Endothelial cell (in vitro differentiated cells): ENCODE measurements around the gene DNASE2. TPM values are rescaled to one million over a fixed set of nuclear protein-coding genes. Genes with fewer than 3 reads are reported as not detected.

Experiments
- DNase-seq: peaks from one replicate; pipeline ENCODE4 v3.0.0; 2021; ENCODE audit warnings: low spot score
- H3K27ac Mint-ChIP-seq: one replicate; pipeline ENCODE4 v1.8.0; 2021; ENCODE audit warnings: mixed read lengths, inconsistent platforms; ENCODE audit not compliant: unreplicated experiment
- H3K27me3 Mint-ChIP-seq: one replicate; pipeline ENCODE4 v1.8.0; 2021; ENCODE audit warnings: mild to moderate bottlenecking, moderate library complexity, mixed read lengths, inconsistent platforms; ENCODE audit not compliant: unreplicated experiment
- H3K36me3 Mint-ChIP-seq: one replicate; pipeline ENCODE4 v1.8.0; 2021; ENCODE audit warnings: mild to moderate bottlenecking, low read depth, mixed read lengths, inconsistent platforms; ENCODE audit not compliant: unreplicated experiment
- H3K4me1 Mint-ChIP-seq: one replicate; pipeline ENCODE4 v1.8.0; 2021; ENCODE audit warnings: mild to moderate bottlenecking, mixed read lengths, inconsistent platforms; ENCODE audit not compliant: unreplicated experiment
- H3K4me3 Mint-ChIP-seq: one replicate; pipeline ENCODE4 v1.8.0; 2021; ENCODE audit warnings: mild to moderate bottlenecking, mixed read lengths, inconsistent platforms; ENCODE audit not compliant: unreplicated experiment
- H3K9me3 Mint-ChIP-seq: one replicate; pipeline ENCODE4 v1.8.0; 2021; ENCODE audit warnings: mixed read lengths, inconsistent platforms; ENCODE audit not compliant: unreplicated experiment
- total RNA-seq: library from RNA; stranded (reverse); fragmentation: NEBNext Ultra II Directional; extraction: Animal tissue kit (Norgen Biotek cat#: 25700); gene quantifications from one replicate; pipeline ENCODE4 v1.2.1, GENCODE V29; 2021; ENCODE audit not compliant: unreplicated experiment
- TF ChIP-seq, protein P1 (sequence below): fragments of 200-600 bp; sonication (generic); IDR thresholded peaks from one replicate; pipeline ENCODE4 v1.5.0; 2021; ENCODE audit warnings: antibody characterized with exemption; ENCODE audit not compliant: unreplicated experiment

DNASE2 gene
- total RNA-seq, 1 donor from 2014 or later, result 12.2 TPM

DNA sequence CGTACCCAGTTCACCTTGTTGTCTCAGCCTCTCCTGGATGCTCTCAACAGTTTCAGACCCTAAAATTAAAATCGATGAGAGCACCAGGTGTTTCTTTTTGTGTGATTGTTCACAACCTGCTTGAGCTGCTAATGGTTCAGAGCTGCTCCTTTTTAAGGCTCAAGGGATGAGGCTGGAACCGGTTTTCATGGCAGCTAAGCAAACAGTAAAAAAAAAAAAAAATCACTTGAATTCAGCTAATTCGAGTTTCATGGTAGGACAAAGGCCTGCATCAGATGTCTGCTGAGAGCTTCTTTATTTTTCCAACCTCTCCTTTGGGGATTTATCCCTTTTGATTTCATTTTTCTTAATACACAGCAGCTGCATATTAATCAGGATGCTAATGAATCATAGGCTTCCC, 31.3 kb upstream of the DNASE2 start:
- peaks cover 4% of the 10 kb centered on the region for H3K27me3 Mint-ChIP-seq
- H3K9me3 Mint-ChIP-seq, result no peaks in the 10 kb centered on the region
- peaks cover 16% of the 10 kb centered on the region for H3K4me1 Mint-ChIP-seq
- no peak overlapping the region for H3K4me3 Mint-ChIP-seq
- no peak overlapping the region for H3K27ac Mint-ChIP-seq
- no peak for DNase-seq
- no peaks in the 10 kb centered on the region for H3K36me3 Mint-ChIP-seq
- TF ChIP-seq, protein P1, sequence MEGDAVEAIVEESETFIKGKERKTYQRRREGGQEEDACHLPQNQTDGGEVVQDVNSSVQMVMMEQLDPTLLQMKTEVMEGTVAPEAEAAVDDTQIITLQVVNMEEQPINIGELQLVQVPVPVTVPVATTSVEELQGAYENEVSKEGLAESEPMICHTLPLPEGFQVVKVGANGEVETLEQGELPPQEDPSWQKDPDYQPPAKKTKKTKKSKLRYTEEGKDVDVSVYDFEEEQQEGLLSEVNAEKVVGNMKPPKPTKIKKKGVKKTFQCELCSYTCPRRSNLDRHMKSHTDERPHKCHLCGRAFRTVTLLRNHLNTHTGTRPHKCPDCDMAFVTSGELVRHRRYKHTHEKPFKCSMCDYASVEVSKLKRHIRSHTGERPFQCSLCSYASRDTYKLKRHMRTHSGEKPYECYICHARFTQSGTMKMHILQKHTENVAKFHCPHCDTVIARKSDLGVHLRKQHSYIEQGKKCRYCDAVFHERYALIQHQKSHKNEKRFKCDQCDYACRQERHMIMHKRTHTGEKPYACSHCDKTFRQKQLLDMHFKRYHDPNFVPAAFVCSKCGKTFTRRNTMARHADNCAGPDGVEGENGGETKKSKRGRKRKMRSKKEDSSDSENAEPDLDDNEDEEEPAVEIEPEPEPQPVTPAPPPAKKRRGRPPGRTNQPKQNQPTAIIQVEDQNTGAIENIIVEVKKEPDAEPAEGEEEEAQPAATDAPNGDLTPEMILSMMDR, result no peak

DNA sequence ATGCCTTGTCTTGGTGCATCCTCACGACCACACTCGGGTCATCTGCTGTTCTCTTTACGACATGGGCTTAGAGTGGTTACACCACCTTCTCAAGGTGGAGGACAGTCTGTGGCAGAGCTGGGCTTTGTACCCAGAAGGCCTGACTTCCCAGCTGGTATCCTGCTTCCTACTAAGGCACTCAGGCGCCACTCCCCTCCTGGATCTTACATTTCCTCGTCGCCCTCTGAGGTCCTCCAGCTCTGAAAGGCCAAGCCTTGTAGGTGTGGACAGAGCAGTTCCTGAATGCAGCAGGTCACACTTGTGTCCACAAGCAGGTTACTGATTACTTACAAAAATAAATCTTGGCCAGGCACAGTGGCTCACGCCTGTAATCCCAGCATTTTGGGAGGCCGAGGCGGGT, 25.9 kb upstream of the DNASE2 start:
- H3K27ac Mint-ChIP-seq, result no peak overlapping the region
- no peak for DNase-seq
- H3K9me3 Mint-ChIP-seq, result no peaks in the 10 kb centered on the region
- H3K36me3 Mint-ChIP-seq, result no peaks in the 10 kb centered on the region
- H3K4me1 Mint-ChIP-seq, result no peaks in the 10 kb centered on the region
- H3K4me3 Mint-ChIP-seq, result no peak overlapping the region
- H3K27me3 Mint-ChIP-seq, result peaks cover 2% of the 10 kb centered on the region
- TF ChIP-seq, protein P1, result no peak

DNA sequence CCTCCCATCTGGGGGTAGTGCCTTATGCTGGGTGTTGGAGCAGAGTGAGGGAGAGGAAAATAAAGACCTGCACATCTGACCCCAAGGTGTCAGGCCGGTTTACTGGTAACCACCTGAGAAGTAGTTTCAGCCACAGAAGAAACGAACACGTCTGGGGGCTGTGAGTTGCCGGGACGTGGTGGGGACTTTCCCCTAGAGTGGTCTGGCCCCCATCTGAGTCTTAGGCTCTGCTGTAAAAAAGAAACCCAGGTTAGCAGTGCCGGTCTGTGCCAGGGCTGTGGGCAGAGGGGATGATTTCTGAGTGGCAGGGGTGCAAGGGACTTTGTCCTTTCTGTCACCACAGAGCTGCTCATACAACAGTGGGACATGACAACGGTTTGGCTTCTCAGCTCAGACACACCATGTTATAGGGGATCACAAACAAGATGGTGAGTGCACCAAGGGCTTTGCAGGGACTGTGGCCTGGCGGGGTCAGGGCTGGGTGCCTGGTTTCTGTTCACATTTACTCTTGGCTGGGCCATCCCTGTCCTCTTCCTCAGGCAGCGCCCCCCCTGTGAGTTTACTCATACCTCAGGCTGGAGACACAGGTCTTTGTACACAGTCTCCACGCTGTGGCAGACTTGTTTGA, 18.8 kb upstream of the DNASE2 start:
- Mint-ChIP-seq H3K27me3 (no peaks in the 10 kb centered on the region), H3K4me3 (no peak overlapping the region), H3K4me1 (no peaks in the 10 kb centered on the region), H3K27ac (no peak overlapping the region), H3K36me3 (no peaks in the 10 kb centered on the region), H3K9me3 (no peaks in the 10 kb centered on the region)
- no peak for DNase-seq
- TF ChIP-seq, protein P1, result no peak

DNA sequence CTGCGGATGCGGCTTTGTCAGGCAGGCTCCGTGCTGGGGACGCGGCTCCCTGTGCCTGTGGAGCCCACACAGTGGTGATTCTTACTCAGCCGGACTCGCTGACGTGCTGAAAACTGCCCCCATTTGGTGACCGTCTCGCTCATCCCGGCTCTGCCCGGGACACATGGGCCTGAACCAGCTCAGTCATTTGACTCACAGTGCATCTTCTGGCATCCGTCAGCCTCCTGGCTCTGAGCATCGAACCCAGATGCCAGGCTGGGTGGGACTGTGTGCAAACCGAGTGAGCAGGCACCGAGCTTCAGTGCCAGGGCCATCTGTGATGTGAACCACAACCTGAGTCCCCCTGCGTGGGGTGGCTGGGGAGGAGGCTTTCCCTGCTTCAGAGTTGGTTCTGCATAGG, 15.2 kb upstream of the DNASE2 start:
- no peak overlapping the region for H3K27ac Mint-ChIP-seq
- H3K4me3 Mint-ChIP-seq, result no peak overlapping the region
- peaks cover 3% of the 10 kb centered on the region for H3K27me3 Mint-ChIP-seq

DNA sequence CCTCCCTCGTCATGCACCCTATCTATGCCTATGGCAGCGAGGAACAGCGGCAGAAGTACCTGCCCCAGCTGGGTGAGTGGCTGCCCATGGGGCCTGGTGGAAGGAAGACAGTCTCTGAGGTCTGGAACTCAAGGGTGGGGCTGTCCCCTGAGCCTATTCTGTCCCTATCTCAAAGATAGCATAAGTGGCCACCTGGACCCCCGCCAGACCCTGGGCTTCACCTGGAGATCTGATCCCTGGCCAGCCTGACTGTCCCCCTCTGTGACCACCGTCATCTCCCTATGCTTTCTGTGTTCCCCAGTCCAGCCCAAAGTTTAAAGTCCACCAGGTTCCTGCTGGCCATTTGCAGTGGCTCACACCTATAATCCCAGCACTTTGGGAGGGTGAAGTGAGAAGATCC, 12.3 kb upstream of the DNASE2 start:
- Mint-ChIP-seq H3K4me1 (peaks cover 9% of the 10 kb centered on the region), H3K36me3 (no peaks in the 10 kb centered on the region), H3K27ac (no peak overlapping the region), H3K4me3 (no peak overlapping the region), H3K27me3 (peaks cover 6% of the 10 kb centered on the region), H3K9me3 (no peaks in the 10 kb centered on the region)
- TF ChIP-seq, protein P1, result no peak
- no peak for DNase-seq

More for the DNA sequence above, 15.2 kb upstream of the DNASE2 start:
- no peaks in the 10 kb centered on the region for H3K9me3 Mint-ChIP-seq
- peaks cover 4% of the 10 kb centered on the region for H3K4me1 Mint-ChIP-seq
- TF ChIP-seq, protein P1, result no peak
- no peak for DNase-seq
- H3K36me3 Mint-ChIP-seq, result no peaks in the 10 kb centered on the region
